PC-9 (cell line): ENCODE data around the gene PRM2. TPM values are rescaled to one million over a fixed set of nuclear protein-coding genes. Genes with fewer than 3 reads are reported as not detected.

Experiments
- BruUV-seq: library from RNA; stranded (reverse); fragments of 400-500 nt; replicated peaks from 2 replicates; lab custom pipeline; 2021; lab: Mats Ljungman, UMichigan
- CTCF ChIA-PET: fragments of 300-600 bp; sonication (Branson Sonifier 250); formaldehyde crosslinking; loops from one replicate; lab custom pipeline; 2022; ENCODE audit warnings: antibody characterized with exemption; lab: Charles Lee
- POLR2A ChIA-PET: fragments of 300-600 bp; sonication (Branson Sonifier 250); formaldehyde crosslinking; loops from one replicate; lab custom pipeline; 2022; ENCODE audit warnings: antibody characterized with exemption; ENCODE audit not compliant: unreplicated experiment; lab: Charles Lee
- DNase-seq, 2 experiments: peaks; one replicate each; pipeline versions ENCODE4 v3.0.0 to v3.0.0-alpha.2; 2015 to 2022; ENCODE audit warnings: mixed read lengths in 1 of 2
- H2AFZ ChIP-seq: fragments of 200-600 bp; sonication (generic); 2 replicates; pipeline ENCODE4 v1.8.1; 2017; ENCODE audit warnings: antibody characterized with exemption
- H3F3A ChIP-seq: fragments of 200-600 bp; sonication (generic); 2 replicates; pipeline ENCODE4 v1.8.1; 2017; ENCODE audit warnings: antibody characterized with exemption, mild to moderate bottlenecking, low read depth; ENCODE audit not compliant: insufficient read depth
- H3K27ac ChIP-seq: fragments of 200-600 bp; sonication (generic); 2 replicates; pipeline ENCODE4 v1.6.1; 2016; ENCODE audit warnings: mixed run types
- H3K27me3 ChIP-seq: fragments of 200-600 bp; sonication (generic); 2 replicates; pipeline ENCODE4 v1.6.1; 2016; ENCODE audit warnings: low read depth, mixed run types; ENCODE audit not compliant: insufficient read depth
- H3K36me3 ChIP-seq: fragments of 200-600 bp; sonication (generic); 2 replicates; pipeline ENCODE4 v1.6.1; 2016; ENCODE audit warnings: low read depth, mixed run types
- H3K4me1 ChIP-seq: fragments of 200-600 bp; sonication (generic); replicated peaks from 2 replicates; pipeline ENCODE4 v1.6.1; 2016; ENCODE audit warnings: mixed run types; ENCODE audit not compliant: insufficient read depth
- H3K4me2 ChIP-seq: fragments of 200-600 bp; sonication (generic); 2 replicates; pipeline ENCODE4 v1.6.1; 2017; ENCODE audit warnings: mixed run types
- H3K4me3 ChIP-seq: fragments of 200-600 bp; sonication (generic); 2 replicates; pipeline ENCODE4 v1.6.1; 2016; ENCODE audit warnings: mixed run types
- H3K79me2 ChIP-seq: fragments of 200-600 bp; sonication (generic); 2 replicates; pipeline ENCODE4 v1.6.1; 2017; ENCODE audit warnings: low read depth, mixed run types
- H3K9me2 ChIP-seq: fragments of 200-600 bp; sonication (generic); 2 replicates; pipeline ENCODE4 v1.8.1; 2017; ENCODE audit warnings: mild to moderate bottlenecking; ENCODE audit not compliant: insufficient read depth
- H3K9me3 ChIP-seq: fragments of 200-600 bp; sonication (generic); 2 replicates; pipeline ENCODE4 v1.8.1; 2016; ENCODE audit warnings: low read depth; ENCODE audit not compliant: insufficient read depth
- H4K20me1 ChIP-seq: fragments of 200-600 bp; sonication (generic); 2 replicates; pipeline ENCODE4 v1.8.1; 2017; ENCODE audit not compliant: insufficient read depth
- CTCF ChIP-seq: fragments of 200-600 bp; sonication (generic); conservative IDR thresholded peaks from 2 replicates; pipeline ENCODE4 v1.6.1; 2017; ENCODE audit warnings: mixed run types, antibody characterized with exemption, mild to moderate bottlenecking, moderate library complexity
- EZH2 ChIP-seq: fragments of 200-600 bp; sonication (generic); IDR thresholded peaks from 2 replicates; pipeline ENCODE4 v1.8.0; 2017; ENCODE audit warnings: antibody characterized with exemption, low read depth
- intact Hi-C: fragments of 100-400 bp; cut with micrococcal nuclease; formaldehyde crosslinking; loops from one replicate; pipeline ENCODE4 v1.10.0; 2022; ENCODE audit not compliant: unreplicated experiment
- total RNA-seq: library from RNA; stranded (reverse); gene quantifications from 2 replicates; pipeline ENCODE4 v1.2.3, GENCODE V29; 2021

Gene PRM2
- total RNA-seq, 1 experiment from 2014 or later: not detected

- TF ChIP-seq CTCF (no peak), EZH2 (no peak)
- no peaks in the 10 kb centered on the region for H4K20me1 ChIP-seq
- ChIA-PET POLR2A (no interaction called here), CTCF (no interaction called here)
- H3K36me3 ChIP-seq: no peaks in the 10 kb centered on the region
- H3F3A ChIP-seq: no peaks in the 10 kb centered on the region
- H2AFZ ChIP-seq: no peak overlapping the region
- H3K27ac ChIP-seq: no peak overlapping the region
- no TSS peak for BruUV-seq
- DNase-seq: no peak
- intact Hi-C loops: no loop called here
- no peaks in the 10 kb centered on the region for H3K9me3 ChIP-seq
- H3K4me1 ChIP-seq: no peaks in the 10 kb centered on the region
- peaks cover 10% of the 10 kb centered on the region; the same call in 1 of the 2 replicates for H3K27me3 ChIP-seq
- no peaks in the 10 kb centered on the region for H3K9me2 ChIP-seq
- no peak overlapping the region for H3K4me2 ChIP-seq
- no peak overlapping the region for H3K4me3 ChIP-seq
- no peaks in the 10 kb centered on the region for H3K79me2 ChIP-seq
Measured at GRCh38 chr16:11273721-11274324, 2.5 kb downstream of the PRM2 start.

- CTCF ChIA-PET: no interaction called here
Measured at GRCh38 chr16:11272921-11273720, 3.2 kb downstream of the PRM2 start, which contains the start of gene PRM3. TSS of gene PRM3 (minus strand) at chr16:11273629. CDS start at chr16:11273595, 34 bp downstream.

GRCh38 chr16:11272484-11272883 is 3.8 kb downstream of the PRM2 start:
- no peak for TF ChIP-seq CTCF
- TF ChIP-seq EZH2: no peak
- H3K27ac ChIP-seq: no peak overlapping the region
- H2AFZ ChIP-seq: no peak overlapping the region
- no peak overlapping the region for H3K4me2 ChIP-seq
- H3K9me3 ChIP-seq: no peaks in the 10 kb centered on the region
- H3K36me3 ChIP-seq: no peaks in the 10 kb centered on the region
- H4K20me1 ChIP-seq: no peaks in the 10 kb centered on the region
- H3K4me1 ChIP-seq: no peaks in the 10 kb centered on the region
- DNase-seq: no peak
- no peaks in the 10 kb centered on the region for H3K9me2 ChIP-seq
- BruUV-seq: no TSS peak
- no peaks in the 10 kb centered on the region for H3K79me2 ChIP-seq
- intact Hi-C loops: no loop called here
- H3F3A ChIP-seq: no peaks in the 10 kb centered on the region
- POLR2A ChIA-PET: no interaction called here
- CTCF ChIA-PET: no interaction called here
- peaks cover 10% of the 10 kb centered on the region; the same call in 1 of the 2 replicates for H3K27me3 ChIP-seq
- no peak overlapping the region for H3K4me3 ChIP-seq

More at GRCh38 chr16:11272921-11273720, 3.2 kb downstream of the PRM2 start, which contains the start of gene PRM3:
- no peaks in the 10 kb centered on the region for H3F3A ChIP-seq
- no peak within 1 kb of the TSS for H3K4me2 ChIP-seq
- no peaks in the 10 kb centered on the region for H3K79me2 ChIP-seq
- no peaks in the 10 kb centered on the region for H3K9me2 ChIP-seq
- intact Hi-C loops: no loop called here
- H2AFZ ChIP-seq: no peak within 1 kb of the TSS
- no peaks in the 10 kb centered on the region for H3K9me3 ChIP-seq
- no peaks in the 10 kb centered on the region for H3K4me1 ChIP-seq
- H3K36me3 ChIP-seq: no peaks in the 10 kb centered on the region
- H3K27ac ChIP-seq: no peak within 1 kb of the TSS
- H3K27me3 ChIP-seq: peaks cover 10% of the 10 kb centered on the region; the same call in 1 of the 2 replicates
- H3K4me3 ChIP-seq: no peak within 1 kb of the TSS
- no peak for DNase-seq
- POLR2A ChIA-PET: no interaction called here
- TF ChIP-seq EZH2 (no peak), CTCF (no peak)
- H4K20me1 ChIP-seq: no peaks in the 10 kb centered on the region
- BruUV-seq: no TSS peak
